Tibial artery (tissue), 4 donors: ENCODE measurements around the gene CEP162.
"Not testable (repeated sequence)": the region's sequence is repeated elsewhere in the genome, so short reads cannot be mapped to it uniquely, and the experiment has no call there.

Experiments
- DNase-seq, 2 donors: peaks; one replicate each; pipeline ENCODE4 v3.0.0-alpha.2; 2019
- H3K27ac ChIP-seq, 2 donors: fragments of 200-600 bp; sonication (generic) in 1 of 2; 1 replicate in 1 of 2; 2 replicates in 1 of 2; pipeline ENCODE4 v1.5.1; 2018 to 2019; ENCODE audit warnings: mild to moderate bottlenecking in 1 of 2
- H3K27me3 ChIP-seq, 2 donors: fragments of 200-600 bp; sonication (generic) in 1 of 2; one replicate each; pipeline versions ENCODE4 v1.5.1 to v1.6.0; 2016 to 2019
- H3K36me3 ChIP-seq, 3 donors: fragments of 200-600 bp; sonication (generic) in 2 of 3; one replicate each; pipeline ENCODE4 v1.5.1; 2016 to 2019; ENCODE audit warnings: mild to moderate bottlenecking in 2 of 3
- H3K4me1 ChIP-seq, 4 donors: fragments of 200-600 bp; sonication (generic) in 2 of 4; 1 replicate in 3 of 4; 2 replicates in 1 of 4; pipeline ENCODE4 v1.5.1; 2016 to 2019
- H3K4me3 ChIP-seq, 2 donors: fragments of 200-600 bp; sonication (generic) in 1 of 2; 1 replicate in 1 of 2; 2 replicates in 1 of 2; pipeline ENCODE4 v1.5.1; 2018 to 2019; ENCODE audit warnings: mild to moderate bottlenecking in 2 of 2
- H3K9me3 ChIP-seq, 3 donors: fragments of 200-600 bp; sonication (generic) in 1 of 3; one replicate each; pipeline ENCODE4 v1.5.1; 2016 to 2019
- CTCF ChIP-seq, 2 experiments: fragments of 200-600 bp in 1 of 2; fragments of 450-650 bp in 1 of 2; IDR thresholded peaks; one replicate each; pipeline ENCODE4 v1.5.1; 2017 to 2019; ENCODE audit warnings: antibody characterized with exemption in 2 of 2, mild to moderate bottlenecking in 1 of 2, moderate library complexity in 1 of 2
- intact Hi-C: fragments of 100-400 bp; cut with DNase I; formaldehyde crosslinking; loops from one replicate; pipeline ENCODE4 v1.15.0; 2023; ENCODE audit warnings: low total_unique reads

CEP162 gene

GRCh38 chr6:84204011-84204410 lies 23.4 kb downstream of the CEP162 start:
- Histone ChIP-seq H3K27me3 (no peaks in the 10 kb centered on the region), H3K4me1 (peaks cover 0 to 14% (median 1%) of the 10 kb centered on the region in 4 donors), H3K36me3 (peaks cover 0 to 24% (median 15%) of the 10 kb centered on the region in 3 donors), H3K27ac (no peak overlapping the region), H3K4me3 (no peak overlapping the region), H3K9me3 (no peaks in the 10 kb centered on the region)
- intact Hi-C loops, result no loop called here
- TF ChIP-seq CTCF (IDR thresholded peaks at IDR 0.05), result no peak
- no peak for DNase-seq

GRCh38 chr6:84199987-84200386 lies 27.5 kb downstream of the CEP162 start:
- H3K9me3 ChIP-seq, H3K4me3 ChIP-seq, intact Hi-C loops, DNase-seq, H3K27ac ChIP-seq, H3K27me3 ChIP-seq: not testable (repeated sequence)
- H3K4me1 ChIP-seq, result peaks cover 0 to 19% (median 1%) of the 10 kb centered on the region in 4 donors
- H3K36me3 ChIP-seq, result peaks cover 0 to 28% (median 27%) of the 10 kb centered on the region in 3 donors

GRCh38 chr6:84197708-84198107 lies 29.7 kb downstream of the CEP162 start:
- peaks cover 2 to 38% (median 33%) of the 10 kb centered on the region in 3 donors for H3K36me3 ChIP-seq
- no peaks in the 10 kb centered on the region for H3K9me3 ChIP-seq
- DNase-seq, result no peak
- no peaks in the 10 kb centered on the region for H3K27me3 ChIP-seq
- intact Hi-C loops, result no loop called here
- no peak for TF ChIP-seq CTCF (IDR thresholded peaks at IDR 0.05)
- H3K4me1 ChIP-seq, result peaks cover 0 to 32% (median 1%) of the 10 kb centered on the region in 4 donors
- no peak overlapping the region for H3K27ac ChIP-seq
- H3K4me3 ChIP-seq, result no peak overlapping the region

- Histone ChIP-seq H3K27me3 (no peaks in the 10 kb centered on the region), H3K36me3 (peaks cover 26 to 51% (median 48%) of the 10 kb centered on the region in 3 donors), H3K27ac (peak overlapping the region; percentile 33 to 37), H3K4me3 (no peak overlapping the region), H3K9me3 (no peaks in the 10 kb centered on the region), H3K4me1 (peaks cover 0 to 22% (median 0%) of the 10 kb centered on the region in 4 donors)
- intact Hi-C loops, result no loop called here
- TF ChIP-seq CTCF (IDR thresholded peaks at IDR 0.05), result no peak
- DNase-seq, result no peak
These were observed 34.2 kb downstream of the CEP162 start for GRCh38 chr6:84193114-84193708.

- intact Hi-C loops, result no loop called here
- DNase-seq, result no peak
- H3K4me1 ChIP-seq, result peaks cover 0 to 17% (median 0%) of the 10 kb centered on the region in 4 donors
- H3K9me3 ChIP-seq, result no peaks in the 10 kb centered on the region
- TF ChIP-seq CTCF (IDR thresholded peaks at IDR 0.05), result no peak
- H3K4me3 ChIP-seq, result no peak overlapping the region
- no peak overlapping the region for H3K27ac ChIP-seq
- no peaks in the 10 kb centered on the region for H3K27me3 ChIP-seq
- H3K36me3 ChIP-seq, result peaks cover 26 to 46% (median 43%) of the 10 kb centered on the region in 3 donors
These were observed 35.6 kb downstream of the CEP162 start for GRCh38 chr6:84191802-84192201.

- Histone ChIP-seq H3K4me1 (peaks cover 0 to 17% (median 0%) of the 10 kb centered on the region in 4 donors), H3K36me3 (peaks cover 31 to 43% (median 42%) of the 10 kb centered on the region in 3 donors)
- DNase-seq, H3K4me3 ChIP-seq, intact Hi-C loops, H3K27me3 ChIP-seq, H3K9me3 ChIP-seq, H3K27ac ChIP-seq: not testable (repeated sequence)
These were observed 38.1 kb downstream of the CEP162 start for GRCh38 chr6:84189356-84189755.
